ENCODE data around the gene CRELD1.
"Not testable (repeated sequence)": the region's sequence is repeated elsewhere in the genome, so short reads cannot be mapped to it uniquely, and the experiment has no call there.

The CRELD1 gene

GRCh38 chr3:9937486-9938238, 4.0 kb downstream of the CRELD1 start:
- DNase-seq (ENCODE audit: low read depth), result no peak
- H3K4me3 ChIP-seq (ENCODE audit: low read length), result no peak overlapping the region
- TF ChIP-seq CTCF (conservative IDR thresholded peaks at IDR 0.05; ENCODE audit: low read length), result no peak

- H3K4me3 ChIP-seq (ENCODE audit: low read length), result no peak overlapping the region
Observed at GRCh38 chr3:9938966-9939365, 5.3 kb downstream of the CRELD1 start.

GRCh38 chr3:9939906-9940305, 6.3 kb downstream of the CRELD1 start:
- H3K4me3 ChIP-seq (ENCODE audit: low read length); DNase-seq (ENCODE audit: low read depth): not testable (repeated sequence)

More at GRCh38 chr3:9938966-9939365, 5.3 kb downstream of the CRELD1 start:
- DNase-seq (ENCODE audit: low read depth), result no peak
- TF ChIP-seq CTCF (conservative IDR thresholded peaks at IDR 0.05; ENCODE audit: low read length), result no peak

- no peak overlapping the region for H3K4me3 ChIP-seq (ENCODE audit: low read length)
- no peak for TF ChIP-seq CTCF (conservative IDR thresholded peaks at IDR 0.05; ENCODE audit: low read length)
- no peak for DNase-seq (ENCODE audit: low read depth)
Observed at GRCh38 chr3:9940746-9941145, 7.1 kb downstream of the CRELD1 start.

- no peak for TF ChIP-seq CTCF (conservative IDR thresholded peaks at IDR 0.05; ENCODE audit: low read length)
- H3K4me3 ChIP-seq (ENCODE audit: low read length), result no peak overlapping the region
- DNase-seq (ENCODE audit: low read depth), result no peak
Observed at GRCh38 chr3:9942164-9942563, 8.5 kb downstream of the CRELD1 start.

- no peak overlapping the region for H3K4me3 ChIP-seq (ENCODE audit: low read length)
- no peak for TF ChIP-seq CTCF (conservative IDR thresholded peaks at IDR 0.05; ENCODE audit: low read length)
- no peak for DNase-seq (ENCODE audit: low read depth)
Observed at GRCh38 chr3:9942934-9943690, 9.5 kb downstream of the CRELD1 start.

GRCh38 chr3:9944271-9944670, 10.6 kb downstream of the CRELD1 start:
- H3K4me3 ChIP-seq (ENCODE audit: low read length), result no peak overlapping the region
- DNase-seq (ENCODE audit: low read depth), result no peak
- TF ChIP-seq CTCF (conservative IDR thresholded peaks at IDR 0.05; ENCODE audit: low read length), result no peak
